ENCODE measurements around the gene KCNK13.

The KCNK13 gene

GRCh38 chr14:90093942-90094595, 32.3 kb downstream of the KCNK13 start:
- TF ChIP-seq GATA3 (IDR thresholded peaks at IDR 0.05; ENCODE audit: low read depth, low read length) (no peak), GATA2 (IDR thresholded peaks at IDR 0.05; ENCODE audit: low read depth, low read length) (no peak)

- TF ChIP-seq GATA2 (IDR thresholded peaks at IDR 0.05; ENCODE audit: low read depth, low read length) (no peak), GATA3 (IDR thresholded peaks at IDR 0.05; ENCODE audit: low read depth, low read length) (no peak)
Observed at GRCh38 chr14:90095096-90095495, 33.3 kb downstream of the KCNK13 start.

- TF ChIP-seq GATA3 (IDR thresholded peaks at IDR 0.05; ENCODE audit: low read depth, low read length): no peak
- no peak for TF ChIP-seq GATA2 (IDR thresholded peaks at IDR 0.05; ENCODE audit: low read depth, low read length)
Observed at GRCh38 chr14:90096566-90096965, 34.8 kb downstream of the KCNK13 start.

- TF ChIP-seq GATA2 (IDR thresholded peaks at IDR 0.05; ENCODE audit: low read depth, low read length) (no peak), GATA3 (IDR thresholded peaks at IDR 0.05; ENCODE audit: low read depth, low read length) (no peak)
Observed at GRCh38 chr14:90103808-90104207, 42.0 kb downstream of the KCNK13 start.

- TF ChIP-seq GATA3 (IDR thresholded peaks at IDR 0.05; ENCODE audit: low read depth, low read length) (no peak), GATA2 (IDR thresholded peaks at IDR 0.05; ENCODE audit: low read depth, low read length) (no peak)
Observed at GRCh38 chr14:90105756-90106155, 44.0 kb downstream of the KCNK13 start.

GRCh38 chr14:90107789-90108188, 46.0 kb downstream of the KCNK13 start:
- TF ChIP-seq GATA2 (IDR thresholded peaks at IDR 0.05; ENCODE audit: low read depth, low read length): no peak

GRCh38 chr14:90109858-90110257, 48.1 kb downstream of the KCNK13 start:
- TF ChIP-seq GATA2 (IDR thresholded peaks at IDR 0.05; ENCODE audit: low read depth, low read length): no peak
- no peak for TF ChIP-seq GATA3 (IDR thresholded peaks at IDR 0.05; ENCODE audit: low read depth, low read length)

GRCh38 chr14:90111895-90112534, 50.2 kb downstream of the KCNK13 start:
- TF ChIP-seq GATA2 (IDR thresholded peaks at IDR 0.05; ENCODE audit: low read depth, low read length) (no peak), GATA3 (IDR thresholded peaks at IDR 0.05; ENCODE audit: low read depth, low read length) (no peak)

- TF ChIP-seq GATA2 (IDR thresholded peaks at IDR 0.05; ENCODE audit: low read depth, low read length) (no peak), GATA3 (IDR thresholded peaks at IDR 0.05; ENCODE audit: low read depth, low read length) (no peak)
Observed at GRCh38 chr14:90114554-90114953, 52.8 kb downstream of the KCNK13 start.

- no peak for TF ChIP-seq GATA3 (IDR thresholded peaks at IDR 0.05; ENCODE audit: low read depth, low read length)
- no peak for TF ChIP-seq GATA2 (IDR thresholded peaks at IDR 0.05; ENCODE audit: low read depth, low read length)
Observed at GRCh38 chr14:90115780-90116179, 54.0 kb downstream of the KCNK13 start.

GRCh38 chr14:90116444-90116843, 54.6 kb downstream of the KCNK13 start:
- TF ChIP-seq GATA2 (IDR thresholded peaks at IDR 0.05; ENCODE audit: low read depth, low read length) (no peak), GATA3 (IDR thresholded peaks at IDR 0.05; ENCODE audit: low read depth, low read length) (no peak)

GRCh38 chr14:90118027-90118426, 56.2 kb downstream of the KCNK13 start:
- TF ChIP-seq GATA3 (IDR thresholded peaks at IDR 0.05; ENCODE audit: low read depth, low read length): no peak
- no peak for TF ChIP-seq GATA2 (IDR thresholded peaks at IDR 0.05; ENCODE audit: low read depth, low read length)

- TF ChIP-seq GATA2 (IDR thresholded peaks at IDR 0.05; ENCODE audit: low read depth, low read length): no peak
- no peak for TF ChIP-seq GATA3 (IDR thresholded peaks at IDR 0.05; ENCODE audit: low read depth, low read length)
Observed at GRCh38 chr14:90126260-90126659, 64.5 kb downstream of the KCNK13 start.

GRCh38 chr14:90132821-90133570, 71.2 kb downstream of the KCNK13 start:
- TF ChIP-seq GATA3 (IDR thresholded peaks at IDR 0.05; ENCODE audit: low read depth, low read length) (no peak), GATA2 (IDR thresholded peaks at IDR 0.05; ENCODE audit: low read depth, low read length) (no peak)

GRCh38 chr14:90136904-90137303, 75.1 kb downstream of the KCNK13 start:
- TF ChIP-seq GATA2 (IDR thresholded peaks at IDR 0.05; ENCODE audit: low read depth, low read length) (no peak), GATA3 (IDR thresholded peaks at IDR 0.05; ENCODE audit: low read depth, low read length) (no peak)
